Thyroid gland (tissue), 4 donors: ENCODE measurements around the gene USP46. TPM values are rescaled to one million over a fixed set of nuclear protein-coding genes. Genes with fewer than 3 reads are reported as not detected.
A peak's percentile ranks its signal among the peaks of the same experiment; 100 is the strongest.

Source experiments
- DNase-seq, 2 donors: peaks; one replicate each; pipeline ENCODE4 v3.0.0-alpha.2; 2019
- H3K27ac ChIP-seq, 3 donors: fragments of 200-600 bp; sonication (generic); 1 replicate in 2 of 3; 2 replicates in 1 of 3; pipeline ENCODE4 v1.5.1; 2016 to 2019; ENCODE audit warnings: mild to moderate bottlenecking in 1 of 3, moderate library complexity in 1 of 3
- H3K27me3 ChIP-seq: fragments of 200-600 bp; sonication (generic); one replicate; pipeline ENCODE4 v1.5.1; 2019
- H3K36me3 ChIP-seq, 2 donors: fragments of 200-600 bp; sonication (generic); one replicate each; pipeline ENCODE4 v1.5.1; 2016 to 2019
- H3K4me1 ChIP-seq, 2 donors: fragments of 200-600 bp; sonication (generic); one replicate each; pipeline ENCODE4 v1.5.1; 2017 to 2019
- H3K4me3 ChIP-seq, 3 donors: fragments of 200-600 bp; sonication (generic); replicated peaks in 1 of 3; 1 replicate in 2 of 3; 2 replicates in 1 of 3; pipeline ENCODE4 v1.5.1; 2016; ENCODE audit warnings: mild to moderate bottlenecking in 1 of 3
- H3K9me3 ChIP-seq: fragments of 200-600 bp; sonication (generic); one replicate; pipeline ENCODE4 v1.5.1; 2017
- POLR2A ChIP-seq, 2 donors: fragments of 450-650 bp; IDR thresholded peaks; one replicate each; pipeline ENCODE4 v1.6.1; 2017; ENCODE audit warnings: antibody characterized with exemption in 2 of 2, mild to moderate bottlenecking in 2 of 2, moderate library complexity in 1 of 2
- WGBS, 2 donors: methylation state at CpG; one replicate each; pipeline ENCODE4 v1.1.5; 2017; 5-methylcytosine and 5-hydroxymethylcytosine counted together
- intact Hi-C: fragments of 100-400 bp; cut with DNase I; formaldehyde crosslinking; loops from one replicate; pipeline ENCODE4 v1.15.1; 2023
- total RNA-seq, 4 donors: library from RNA; depleted of rRNA; stranded (reverse); fragments of >200 nt; gene quantifications; one replicate each; pipeline ENCODE4 v1.2.3, GENCODE V29; 2016
- TF ChIP-seq, protein P1 (sequence below), 6 experiments: fragments of 200-600 bp in 3 of 6; fragments of 450-650 bp in 3 of 6; sonication (generic) in 3 of 6; IDR thresholded peaks; one replicate each; pipeline ENCODE4 v1.5.1; 2016 to 2019; ENCODE audit warnings: antibody characterized with exemption in 6 of 6, mild to moderate bottlenecking in 2 of 6, inconsistent platforms in 1 of 6, moderate library complexity in 1 of 6

The USP46 gene
- total RNA-seq, 4 donors from 2014 or later: 10.8 to 17.6 (median 14.2) TPM

DNA sequence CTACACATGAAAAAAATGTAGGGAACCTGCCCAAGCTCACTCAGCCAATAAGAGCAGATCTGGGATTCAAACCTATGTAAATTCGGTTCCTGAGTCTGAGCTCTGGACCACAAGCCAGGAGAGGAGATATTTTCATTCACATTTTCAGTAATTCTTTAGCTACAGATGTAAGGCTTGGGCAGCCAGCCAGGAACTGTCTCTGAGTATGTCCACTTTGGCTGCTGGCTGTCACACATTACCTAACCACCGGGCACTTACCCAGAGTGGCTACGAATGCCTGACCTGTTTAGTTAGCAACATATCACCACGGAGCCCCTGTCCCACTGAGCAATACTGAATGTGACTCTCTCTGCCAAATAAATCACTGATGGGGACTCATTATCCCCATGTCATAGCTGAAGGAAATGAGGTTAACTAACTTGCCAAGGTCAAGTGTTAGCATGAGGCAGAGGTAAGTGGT lies 15.3 kb downstream of the USP46 start:
- 15 to 30% methylated on average over 4 of the region's 4 CpGs for WGBS, 2 donors
- Histone ChIP-seq H3K4me1 (peaks cover 4 to 28% of the 10 kb centered on the region in 2 donors), H3K27ac (no peak overlapping the region)

DNA sequence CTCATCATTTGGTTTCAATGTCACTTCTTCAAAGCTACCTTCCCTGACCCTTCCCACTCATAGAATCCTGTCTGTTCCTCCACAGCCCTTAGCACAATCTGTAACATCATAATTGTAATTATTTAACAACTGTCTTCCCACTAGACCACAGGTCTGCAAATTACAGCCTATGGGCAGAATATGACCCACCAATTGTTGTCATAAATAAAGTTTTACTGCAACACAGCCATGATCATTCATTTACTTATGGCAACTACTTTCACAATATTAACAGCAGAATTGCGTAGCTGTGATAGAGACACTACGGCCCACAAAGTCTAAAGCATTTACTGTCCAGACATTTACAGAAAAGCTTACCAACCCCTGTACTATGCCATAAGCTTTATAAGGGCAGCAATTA lies 15.9 kb downstream of the USP46 start:
- intact Hi-C loops: no loop called here
- Histone ChIP-seq H3K9me3 (no peaks in the 10 kb centered on the region), H3K27ac (no peak overlapping the region), H3K36me3 (no peaks in the 10 kb centered on the region), H3K4me3 (no peak overlapping the region), H3K4me1 (peaks cover 4 to 28% of the 10 kb centered on the region in 2 donors), H3K27me3 (no peaks in the 10 kb centered on the region)
- TF ChIP-seq, protein P1, sequence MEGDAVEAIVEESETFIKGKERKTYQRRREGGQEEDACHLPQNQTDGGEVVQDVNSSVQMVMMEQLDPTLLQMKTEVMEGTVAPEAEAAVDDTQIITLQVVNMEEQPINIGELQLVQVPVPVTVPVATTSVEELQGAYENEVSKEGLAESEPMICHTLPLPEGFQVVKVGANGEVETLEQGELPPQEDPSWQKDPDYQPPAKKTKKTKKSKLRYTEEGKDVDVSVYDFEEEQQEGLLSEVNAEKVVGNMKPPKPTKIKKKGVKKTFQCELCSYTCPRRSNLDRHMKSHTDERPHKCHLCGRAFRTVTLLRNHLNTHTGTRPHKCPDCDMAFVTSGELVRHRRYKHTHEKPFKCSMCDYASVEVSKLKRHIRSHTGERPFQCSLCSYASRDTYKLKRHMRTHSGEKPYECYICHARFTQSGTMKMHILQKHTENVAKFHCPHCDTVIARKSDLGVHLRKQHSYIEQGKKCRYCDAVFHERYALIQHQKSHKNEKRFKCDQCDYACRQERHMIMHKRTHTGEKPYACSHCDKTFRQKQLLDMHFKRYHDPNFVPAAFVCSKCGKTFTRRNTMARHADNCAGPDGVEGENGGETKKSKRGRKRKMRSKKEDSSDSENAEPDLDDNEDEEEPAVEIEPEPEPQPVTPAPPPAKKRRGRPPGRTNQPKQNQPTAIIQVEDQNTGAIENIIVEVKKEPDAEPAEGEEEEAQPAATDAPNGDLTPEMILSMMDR (IDR thresholded peaks at IDR 0.05): no peak
- TF ChIP-seq POLR2A (IDR thresholded peaks at IDR 0.05): no peak
- WGBS, 2 donors: 84 to 87% methylated on average over 2 of the region's 2 CpGs
- DNase-seq: no peak

More for the DNA sequence above, 15.3 kb downstream of the USP46 start:
- Histone ChIP-seq H3K27me3 (no peaks in the 10 kb centered on the region), H3K9me3 (no peaks in the 10 kb centered on the region), H3K4me3 (no peak overlapping the region), H3K36me3 (no peaks in the 10 kb centered on the region)
- peak; percentile 95 to 97 for DNase-seq
- TF ChIP-seq POLR2A (IDR thresholded peaks at IDR 0.05): no peak
- TF ChIP-seq, protein P1 (IDR thresholded peaks at IDR 0.05): no peak
- intact Hi-C loops: no loop called here

DNA sequence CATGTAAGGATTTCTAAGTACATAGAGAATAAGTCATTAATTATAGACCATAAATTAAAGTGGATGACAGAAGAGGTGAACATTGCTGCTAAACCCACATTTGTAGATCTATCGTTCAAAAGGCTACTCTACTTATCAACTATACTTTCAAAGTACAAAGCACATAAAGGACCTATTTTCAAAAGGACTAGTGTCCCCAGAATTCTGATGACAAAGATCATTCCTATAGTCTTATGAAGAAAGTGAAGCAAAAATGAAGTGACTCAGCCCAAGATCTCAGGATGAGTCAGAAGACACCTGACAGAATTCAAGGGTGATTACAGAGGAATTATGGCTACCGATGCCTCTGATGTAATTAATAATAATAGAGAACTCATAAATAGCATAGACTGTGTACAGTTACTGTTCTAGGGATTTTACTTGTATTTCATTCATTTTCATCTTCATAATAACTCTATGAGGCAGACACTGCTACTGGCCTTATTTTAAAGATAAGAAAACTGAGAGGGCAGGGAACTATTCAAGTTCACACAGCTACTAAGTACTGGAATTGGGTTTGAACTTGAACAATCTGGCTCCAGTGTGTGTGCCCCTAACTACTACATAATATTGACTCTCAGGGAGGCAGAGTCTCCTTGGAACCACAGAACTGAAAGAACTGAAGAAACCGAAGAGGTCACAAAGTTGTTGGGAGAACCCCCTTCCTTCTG lies 17.1 kb downstream of the USP46 start:
- intact Hi-C loops: no loop called here
- DNase-seq: no peak
- H3K36me3 ChIP-seq: no peaks in the 10 kb centered on the region
- TF ChIP-seq POLR2A (IDR thresholded peaks at IDR 0.05): no peak
- TF ChIP-seq, protein P1 (IDR thresholded peaks at IDR 0.05): no peak
- H3K4me1 ChIP-seq: peaks cover 4 to 28% of the 10 kb centered on the region in 2 donors
- H3K27me3 ChIP-seq: no peaks in the 10 kb centered on the region
- 70 to 71% methylated on average over 3 of the region's 3 CpGs for WGBS, 2 donors
- H3K4me3 ChIP-seq: no peak overlapping the region
- H3K9me3 ChIP-seq: no peaks in the 10 kb centered on the region
- no peak overlapping the region for H3K27ac ChIP-seq

DNA sequence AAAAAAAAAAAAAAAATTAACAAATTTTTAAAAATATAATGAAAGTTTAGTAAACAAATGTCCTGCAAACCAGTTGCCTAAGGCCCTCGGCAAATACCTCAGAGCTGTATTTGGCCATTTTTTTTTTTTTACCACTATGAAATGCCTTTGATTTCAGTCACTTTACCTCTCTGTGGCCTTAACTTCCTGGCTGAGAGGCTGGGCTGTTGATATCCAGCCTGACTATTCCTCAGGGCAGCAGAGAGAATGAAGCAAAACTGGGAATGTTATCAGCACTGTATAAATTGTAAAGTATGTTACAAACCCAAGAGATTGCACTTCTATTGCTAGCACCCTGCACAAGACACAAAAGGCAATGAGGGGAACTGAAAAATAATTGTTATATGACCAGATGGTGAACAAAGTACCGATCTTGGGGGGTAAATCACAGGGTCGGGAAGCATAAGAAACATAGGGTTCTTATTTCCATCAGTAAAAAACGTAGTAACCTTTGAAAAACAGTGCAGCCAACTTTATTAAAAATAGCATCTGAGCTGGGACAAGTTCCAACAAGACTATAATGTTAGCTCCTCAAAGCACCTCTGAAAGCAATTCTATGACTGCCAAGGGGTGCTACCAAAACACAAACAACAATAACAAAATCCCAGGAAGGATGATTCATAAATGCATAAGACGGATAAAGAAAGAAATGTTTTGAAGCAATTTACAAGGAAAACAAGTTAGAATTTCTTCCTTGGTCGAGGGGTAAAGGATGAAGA lies 18.1 kb downstream of the USP46 start:
- 70 to 71% methylated on average over 6 of the region's 6 CpGs for WGBS, 2 donors
- intact Hi-C loops: no loop called here
- H3K4me3 ChIP-seq: no peak overlapping the region
- H3K4me1 ChIP-seq: peaks cover 4 to 28% of the 10 kb centered on the region in 2 donors
- no peak for TF ChIP-seq POLR2A (IDR thresholded peaks at IDR 0.05)
- no peak for DNase-seq
- no peaks in the 10 kb centered on the region for H3K27me3 ChIP-seq
- H3K36me3 ChIP-seq: no peaks in the 10 kb centered on the region
- no peaks in the 10 kb centered on the region for H3K9me3 ChIP-seq
- H3K27ac ChIP-seq: no peak overlapping the region

DNA sequence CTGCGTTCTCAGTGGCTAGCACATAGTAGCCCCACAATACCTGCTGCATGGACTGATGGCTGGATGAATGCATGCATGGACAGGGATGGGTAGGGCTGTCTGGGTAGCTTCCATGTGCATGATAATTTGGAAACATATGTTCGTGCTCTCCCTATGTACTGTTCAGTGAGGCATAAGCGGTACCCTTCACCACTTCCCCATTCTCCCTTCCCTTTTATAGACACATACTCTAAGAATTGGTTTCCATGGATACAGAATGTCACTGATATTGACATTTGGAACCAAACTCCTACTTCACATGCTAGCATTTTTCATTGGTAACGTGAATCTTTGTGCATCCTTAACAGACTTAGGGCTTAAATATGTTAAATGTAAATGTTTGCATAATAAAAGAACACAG lies 20.4 kb downstream of the USP46 start:
- TF ChIP-seq, protein P1 (IDR thresholded peaks at IDR 0.05): no peak
- WGBS, 2 donors: 95 to 97% methylated on average over 4 of the region's 4 CpGs
- peaks cover 3 to 22% of the 10 kb centered on the region in 2 donors for H3K4me1 ChIP-seq

More for the DNA sequence above, 20.4 kb downstream of the USP46 start:
- Histone ChIP-seq H3K36me3 (no peaks in the 10 kb centered on the region), H3K9me3 (no peaks in the 10 kb centered on the region), H3K27ac (no peak overlapping the region), H3K27me3 (no peaks in the 10 kb centered on the region), H3K4me3 (no peak overlapping the region)
- DNase-seq: no peak
- intact Hi-C loops: no loop called here
